Ishikawa (cell line): ENCODE data around the gene IL17RC.

ENCODE experiments used
- CEBPB ChIP-seq: IDR thresholded peaks from 2 replicates; pipeline ENCODE4 v1.6.1; 2012
- CREB1 ChIP-seq: IDR thresholded peaks from 2 replicates; pipeline ENCODE4 v1.6.1; 2012; ENCODE audit warnings: low read depth
- EGR1 ChIP-seq: IDR thresholded peaks from 2 replicates; pipeline ENCODE4 v1.6.1; 2012
- EP300 ChIP-seq: IDR thresholded peaks from 2 replicates; pipeline ENCODE4 v1.6.1; 2012; ENCODE audit warnings: borderline replicate concordance
- FOXM1 ChIP-seq: IDR thresholded peaks from 2 replicates; pipeline ENCODE4 v1.6.1; 2012; ENCODE audit warnings: low read depth, borderline replicate concordance
- NFIC ChIP-seq: IDR thresholded peaks from 2 replicates; pipeline ENCODE4 v1.6.1; 2012
- RAD21 ChIP-seq: IDR thresholded peaks from 2 replicates; pipeline ENCODE4 v1.6.1; 2012; ENCODE audit warnings: low read depth
- TAF1 ChIP-seq: IDR thresholded peaks from 2 replicates; pipeline ENCODE4 v1.6.1; 2012; ENCODE audit warnings: low read depth, mild to moderate bottlenecking
- TCF12 ChIP-seq: IDR thresholded peaks from 2 replicates; pipeline ENCODE4 v1.6.1; 2012; ENCODE audit warnings: low read depth
- TEAD4 ChIP-seq: IDR thresholded peaks from 2 replicates; pipeline ENCODE4 v1.6.1; 2012
- YY1 ChIP-seq: IDR thresholded peaks from 2 replicates; pipeline ENCODE4 v1.6.1; 2012; ENCODE audit warnings: low read depth
- ZBTB7A ChIP-seq: IDR thresholded peaks from 2 replicates; pipeline ENCODE4 v1.6.1; 2012; ENCODE audit warnings: low read depth
- TF ChIP-seq, protein P1 (sequence below): IDR thresholded peaks from 2 replicates; pipeline ENCODE4 v1.6.1; 2012; ENCODE audit warnings: low read depth, mild to moderate bottlenecking
- TF ChIP-seq, protein P2 (sequence below): IDR thresholded peaks from 2 replicates; pipeline ENCODE4 v1.6.1; 2012
- TF ChIP-seq, protein P3 (sequence below): IDR thresholded peaks from 2 replicates; pipeline ENCODE4 v1.6.1; 2012

IL17RC gene

DNA sequence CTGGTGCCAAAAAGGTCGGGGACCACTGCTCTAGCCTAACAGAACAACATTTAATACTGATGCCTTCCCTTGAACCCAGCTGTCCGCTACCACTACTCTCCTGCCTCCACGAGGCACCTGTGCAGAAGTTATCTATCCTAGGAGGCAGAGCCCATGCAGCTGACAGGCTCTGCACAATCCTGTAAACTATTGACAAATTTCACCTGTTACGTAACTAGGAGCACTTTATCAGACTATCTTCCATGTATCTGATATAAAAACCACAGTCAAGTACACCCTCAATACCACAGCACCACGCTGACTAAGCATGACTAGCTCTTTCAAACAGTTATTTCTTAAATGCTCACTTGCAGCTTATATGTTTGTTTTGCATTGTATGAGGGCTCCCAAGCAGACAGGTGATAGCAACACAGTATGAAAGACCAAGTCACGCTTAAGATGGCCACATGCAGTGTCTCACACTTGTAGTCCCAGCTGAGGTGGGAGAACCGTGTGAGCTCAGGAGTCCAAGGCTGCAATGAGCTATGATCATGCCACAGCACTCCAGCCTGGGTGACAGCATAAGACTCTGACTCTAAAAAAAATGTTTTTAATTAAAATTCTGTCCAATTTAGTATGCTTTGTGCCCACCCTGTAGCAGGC lies 4.5 kb upstream of the IL17RC start:
- TF ChIP-seq YY1 (no peak), FOXM1 (no peak), RAD21 (no peak), ZBTB7A (no peak), CREB1 (no peak), EP300 (no peak), TAF1 (no peak), CEBPB (no peak), NFIC (no peak), TEAD4 (no peak), EGR1 (no peak)
- TF ChIP-seq, protein P1, sequence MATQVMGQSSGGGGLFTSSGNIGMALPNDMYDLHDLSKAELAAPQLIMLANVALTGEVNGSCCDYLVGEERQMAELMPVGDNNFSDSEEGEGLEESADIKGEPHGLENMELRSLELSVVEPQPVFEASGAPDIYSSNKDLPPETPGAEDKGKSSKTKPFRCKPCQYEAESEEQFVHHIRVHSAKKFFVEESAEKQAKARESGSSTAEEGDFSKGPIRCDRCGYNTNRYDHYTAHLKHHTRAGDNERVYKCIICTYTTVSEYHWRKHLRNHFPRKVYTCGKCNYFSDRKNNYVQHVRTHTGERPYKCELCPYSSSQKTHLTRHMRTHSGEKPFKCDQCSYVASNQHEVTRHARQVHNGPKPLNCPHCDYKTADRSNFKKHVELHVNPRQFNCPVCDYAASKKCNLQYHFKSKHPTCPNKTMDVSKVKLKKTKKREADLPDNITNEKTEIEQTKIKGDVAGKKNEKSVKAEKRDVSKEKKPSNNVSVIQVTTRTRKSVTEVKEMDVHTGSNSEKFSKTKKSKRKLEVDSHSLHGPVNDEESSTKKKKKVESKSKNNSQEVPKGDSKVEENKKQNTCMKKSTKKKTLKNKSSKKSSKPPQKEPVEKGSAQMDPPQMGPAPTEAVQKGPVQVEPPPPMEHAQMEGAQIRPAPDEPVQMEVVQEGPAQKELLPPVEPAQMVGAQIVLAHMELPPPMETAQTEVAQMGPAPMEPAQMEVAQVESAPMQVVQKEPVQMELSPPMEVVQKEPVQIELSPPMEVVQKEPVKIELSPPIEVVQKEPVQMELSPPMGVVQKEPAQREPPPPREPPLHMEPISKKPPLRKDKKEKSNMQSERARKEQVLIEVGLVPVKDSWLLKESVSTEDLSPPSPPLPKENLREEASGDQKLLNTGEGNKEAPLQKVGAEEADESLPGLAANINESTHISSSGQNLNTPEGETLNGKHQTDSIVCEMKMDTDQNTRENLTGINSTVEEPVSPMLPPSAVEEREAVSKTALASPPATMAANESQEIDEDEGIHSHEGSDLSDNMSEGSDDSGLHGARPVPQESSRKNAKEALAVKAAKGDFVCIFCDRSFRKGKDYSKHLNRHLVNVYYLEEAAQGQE, result no peak
- TF ChIP-seq, protein P2, sequence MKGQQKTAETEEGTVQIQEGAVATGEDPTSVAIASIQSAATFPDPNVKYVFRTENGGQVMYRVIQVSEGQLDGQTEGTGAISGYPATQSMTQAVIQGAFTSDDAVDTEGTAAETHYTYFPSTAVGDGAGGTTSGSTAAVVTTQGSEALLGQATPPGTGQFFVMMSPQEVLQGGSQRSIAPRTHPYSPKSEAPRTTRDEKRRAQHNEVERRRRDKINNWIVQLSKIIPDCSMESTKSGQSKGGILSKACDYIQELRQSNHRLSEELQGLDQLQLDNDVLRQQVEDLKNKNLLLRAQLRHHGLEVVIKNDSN, result no peak

DNA sequence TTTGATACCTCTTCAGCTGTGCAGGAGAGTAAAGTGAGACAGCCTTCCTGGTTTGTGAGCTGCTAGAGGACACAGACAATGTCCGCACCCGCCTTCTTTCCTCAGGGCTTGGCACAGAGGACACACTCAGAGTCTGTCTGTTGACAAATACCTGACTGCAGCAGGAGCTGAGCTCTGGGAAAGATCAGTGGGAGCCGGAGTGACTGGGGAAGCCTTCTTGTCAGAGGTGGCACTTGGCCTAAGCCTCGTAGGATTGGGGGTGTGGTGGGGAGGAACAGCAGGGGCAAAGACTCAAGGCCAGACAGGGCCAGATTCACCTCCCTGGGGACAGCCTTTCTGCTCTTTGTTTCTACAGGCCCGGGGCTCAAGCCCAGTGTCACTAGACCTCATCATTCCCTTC lies 3.3 kb upstream of the IL17RC start:
- no peak for TF ChIP-seq CEBPB
- TF ChIP-seq TEAD4, result no peak
- TF ChIP-seq, protein P3, sequence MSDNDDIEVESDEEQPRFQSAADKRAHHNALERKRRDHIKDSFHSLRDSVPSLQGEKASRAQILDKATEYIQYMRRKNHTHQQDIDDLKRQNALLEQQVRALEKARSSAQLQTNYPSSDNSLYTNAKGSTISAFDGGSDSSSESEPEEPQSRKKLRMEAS, result no peak
- no peak for TF ChIP-seq RAD21
- TF ChIP-seq ZBTB7A, result no peak
- no peak for TF ChIP-seq TAF1
- TF ChIP-seq EP300, result no peak
- TF ChIP-seq, protein P2, result no peak
- TF ChIP-seq CREB1, result no peak
- no peak for TF ChIP-seq EGR1
- TF ChIP-seq, protein P1, result no peak
- TF ChIP-seq FOXM1, result no peak
- TF ChIP-seq YY1, result no peak
- no peak for TF ChIP-seq NFIC

DNA sequence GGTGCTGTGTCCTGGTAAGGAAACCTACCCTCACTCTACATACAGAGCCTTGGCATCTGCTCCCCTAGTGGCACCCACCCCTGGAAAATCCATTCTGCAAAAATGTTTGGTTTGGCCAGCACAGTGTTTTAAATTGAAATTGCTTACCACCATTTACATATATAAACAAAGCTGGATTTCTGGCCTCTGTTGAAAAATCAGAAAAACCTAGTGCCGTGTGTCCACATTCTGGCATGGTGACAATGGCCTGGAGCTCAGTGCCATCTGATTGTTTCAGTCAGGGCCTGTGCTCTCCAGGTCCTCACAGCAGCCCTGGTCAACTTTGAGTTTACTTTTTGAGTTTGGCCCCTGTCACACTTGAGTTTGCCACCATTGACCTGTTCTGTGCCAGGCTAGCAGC lies 2.9 kb upstream of the IL17RC start:
- TF ChIP-seq TCF12 (no peak), TAF1 (no peak), EGR1 (no peak), CREB1 (no peak), EP300 (no peak), YY1 (no peak), ZBTB7A (no peak), FOXM1 (no peak)
- TF ChIP-seq, protein P2, result no peak
- TF ChIP-seq, protein P1, result no peak

- no peak for TF ChIP-seq CEBPB
- no peak for TF ChIP-seq YY1
- no peak for TF ChIP-seq CREB1
- no peak for TF ChIP-seq FOXM1
- TF ChIP-seq TEAD4, result no peak
- TF ChIP-seq, protein P1, result no peak
- TF ChIP-seq TCF12, result no peak
- TF ChIP-seq, protein P2, result no peak
- no peak for TF ChIP-seq NFIC
- TF ChIP-seq EP300, result no peak
- no peak for TF ChIP-seq EGR1
- TF ChIP-seq, protein P3, result no peak
- no peak for TF ChIP-seq RAD21
- no peak for TF ChIP-seq ZBTB7A
Measured at GRCh38 chr3:9914559-9915253, 2.2 kb upstream of the IL17RC start.
